ENCODE measurements around the gene UST.

DNA sequence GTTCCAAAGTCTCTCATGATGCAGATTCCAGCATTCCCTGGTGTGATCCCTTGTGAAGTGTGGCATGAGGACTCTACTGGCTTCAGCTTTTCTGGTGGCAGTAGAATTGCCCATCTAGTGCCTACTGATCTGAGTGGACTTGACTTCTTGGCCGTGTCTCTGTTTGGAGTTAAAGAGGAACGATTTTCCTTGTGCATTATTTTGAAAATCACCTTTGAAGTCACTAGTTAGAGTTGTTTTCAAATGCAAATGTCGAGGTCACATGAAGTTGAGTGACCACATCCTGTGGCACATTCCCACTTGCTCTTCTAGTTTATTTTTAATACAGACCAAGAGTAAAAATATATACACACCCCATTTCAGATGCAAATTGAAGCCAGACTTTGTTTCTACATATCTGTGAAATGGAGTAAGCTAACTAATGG, 300.0 kb downstream of the UST start:
- TF ChIP-seq, protein P1, sequence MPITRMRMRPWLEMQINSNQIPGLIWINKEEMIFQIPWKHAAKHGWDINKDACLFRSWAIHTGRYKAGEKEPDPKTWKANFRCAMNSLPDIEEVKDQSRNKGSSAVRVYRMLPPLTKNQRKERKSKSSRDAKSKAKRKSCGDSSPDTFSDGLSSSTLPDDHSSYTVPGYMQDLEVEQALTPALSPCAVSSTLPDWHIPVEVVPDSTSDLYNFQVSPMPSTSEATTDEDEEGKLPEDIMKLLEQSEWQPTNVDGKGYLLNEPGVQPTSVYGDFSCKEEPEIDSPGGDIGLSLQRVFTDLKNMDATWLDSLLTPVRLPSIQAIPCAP (CRISPR knock-in tag; IDR thresholded peaks at IDR 0.05): no peak
- TF ChIP-seq, protein P2, sequence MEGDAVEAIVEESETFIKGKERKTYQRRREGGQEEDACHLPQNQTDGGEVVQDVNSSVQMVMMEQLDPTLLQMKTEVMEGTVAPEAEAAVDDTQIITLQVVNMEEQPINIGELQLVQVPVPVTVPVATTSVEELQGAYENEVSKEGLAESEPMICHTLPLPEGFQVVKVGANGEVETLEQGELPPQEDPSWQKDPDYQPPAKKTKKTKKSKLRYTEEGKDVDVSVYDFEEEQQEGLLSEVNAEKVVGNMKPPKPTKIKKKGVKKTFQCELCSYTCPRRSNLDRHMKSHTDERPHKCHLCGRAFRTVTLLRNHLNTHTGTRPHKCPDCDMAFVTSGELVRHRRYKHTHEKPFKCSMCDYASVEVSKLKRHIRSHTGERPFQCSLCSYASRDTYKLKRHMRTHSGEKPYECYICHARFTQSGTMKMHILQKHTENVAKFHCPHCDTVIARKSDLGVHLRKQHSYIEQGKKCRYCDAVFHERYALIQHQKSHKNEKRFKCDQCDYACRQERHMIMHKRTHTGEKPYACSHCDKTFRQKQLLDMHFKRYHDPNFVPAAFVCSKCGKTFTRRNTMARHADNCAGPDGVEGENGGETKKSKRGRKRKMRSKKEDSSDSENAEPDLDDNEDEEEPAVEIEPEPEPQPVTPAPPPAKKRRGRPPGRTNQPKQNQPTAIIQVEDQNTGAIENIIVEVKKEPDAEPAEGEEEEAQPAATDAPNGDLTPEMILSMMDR (IDR thresholded peaks at IDR 0.05): no peak
- TF ChIP-seq ZNF423 (CRISPR knock-in tag; IDR thresholded peaks at IDR 0.05): no peak

Measured in WTC11 (cell line).